Measurements from ENCODE around the gene SPATA31A7. TPM values are rescaled to one million over a fixed set of nuclear protein-coding genes. Genes with fewer than 3 reads are reported as not detected.
"Not testable (repeated sequence)": the region's sequence is repeated elsewhere in the genome, so short reads cannot be mapped to it uniquely, and the experiment has no call there.

SPATA31A7 gene
- not detected for total RNA-seq
- not detected for polyA plus RNA-seq
- long read RNA-seq, donor 1: 0 reads
- long read RNA-seq, donor 2: 0 reads

GRCh38 chr9:61189736-61190135 is at the start of gene SPATA31A7:
TSS of gene SPATA31A7 (plus strand) at chr9:61190036. CDS start at chr9:61190065, 29 bp downstream.
- H3K9me3 ChIP-seq; intact Hi-C loops (cut with DNase I): not testable (repeated sequence)
- WGBS, 3 donors: no CpG with 5 or more reads among the region's 7 CpGs

GRCh38 chr9:61226438-61226837 is 36.6 kb downstream of the SPATA31A7 start:
- intact Hi-C loops (cut with DNase I); DNase-seq; H3K27ac ChIP-seq; H3K4me3 ChIP-seq; H3K9me3 ChIP-seq; H3K4me1 ChIP-seq; ATAC-seq; H3K27me3 ChIP-seq (ENCODE audit: insufficient read depth in 3 of 3, low read length in 2 of 3); H3K36me3 ChIP-seq (ENCODE audit: insufficient read depth in 1 of 2, low read depth in 1 of 2): not testable (repeated sequence)
- WGBS, 3 donors: 88 to 100% (median 91%) methylated on average over 1 to 3 of the region's 4 CpGs

More at GRCh38 chr9:61189736-61190135, at the start of gene SPATA31A7:
- ATAC-seq; H3K4me1 ChIP-seq; H3K36me3 ChIP-seq (ENCODE audit: insufficient read depth in 1 of 2, low read depth in 1 of 2); H3K4me3 ChIP-seq; H3K27me3 ChIP-seq (ENCODE audit: insufficient read depth in 3 of 3, low read length in 2 of 3); H3K27ac ChIP-seq; DNase-seq: not testable (repeated sequence)
